NK-92 treated with Interleukin-12 subunit alpha and Interleukin-12 subunit beta, amount 100 ng/mL, for 24 hours (cell line): ENCODE measurements around the gene PPP1R10.

Experiments used
- DNase-seq: peaks from one replicate; lab custom pipeline; 2025; lab: John Stamatoyannopoulos, UW

Gene PPP1R10

GRCh38 chr6:30598912-30599624 is 18.0 kb downstream of the PPP1R10 start:
- no peak for DNase-seq

- peak; percentile 49 for DNase-seq
Measured at GRCh38 chr6:30597315-30598144, 19.5 kb downstream of the PPP1R10 start.

GRCh38 chr6:30592287-30592686 is 24.8 kb downstream of the PPP1R10 start:
- no peak for DNase-seq

GRCh38 chr6:30591008-30591407 is 26.0 kb downstream of the PPP1R10 start:
- no peak for DNase-seq

GRCh38 chr6:30590509-30590908 is 26.5 kb downstream of the PPP1R10 start:
- DNase-seq, result no peak

GRCh38 chr6:30589754-30590358 is 27.2 kb downstream of the PPP1R10 start:
- no peak for DNase-seq

- no peak for DNase-seq
Measured at GRCh38 chr6:30583921-30584320, 33.1 kb downstream of the PPP1R10 start.

- DNase-seq, result no peak
Measured at GRCh38 chr6:30578051-30578450, 39.0 kb downstream of the PPP1R10 start.

- no peak for DNase-seq
Measured at GRCh38 chr6:30573113-30573512, 43.9 kb downstream of the PPP1R10 start.

GRCh38 chr6:30572148-30572547 is 44.9 kb downstream of the PPP1R10 start:
- DNase-seq, result no peak

GRCh38 chr6:30571762-30572082 is 45.3 kb downstream of the PPP1R10 start:
- no peak for DNase-seq

GRCh38 chr6:30571075-30571761 is 45.8 kb downstream of the PPP1R10 start, which contains the start of gene ABCF1:
Gene ABCF1, plus strand, starts transcription at chr6:30571442. Its CDS starts 46 bp downstream, at chr6:30571488.
- peak; percentile 98 for DNase-seq

- DNase-seq, result no peak
Measured at GRCh38 chr6:30570740-30571074, 46.3 kb downstream of the PPP1R10 start.

GRCh38 chr6:30570263-30570662 is 46.8 kb downstream of the PPP1R10 start:
- no peak for DNase-seq

GRCh38 chr6:30568245-30568644 is 48.8 kb downstream of the PPP1R10 start:
- peak; percentile 49 for DNase-seq

GRCh38 chr6:30565772-30566171 is 51.3 kb downstream of the PPP1R10 start:
- DNase-seq, result no peak

GRCh38 chr6:30564114-30564513 is 52.9 kb downstream of the PPP1R10 start:
- DNase-seq, result no peak

GRCh38 chr6:30562470-30563425 is 54.3 kb downstream of the PPP1R10 start:
- no peak for DNase-seq

- no peak for DNase-seq
Measured at GRCh38 chr6:30560930-30561329, 56.1 kb downstream of the PPP1R10 start.

GRCh38 chr6:30557683-30557981 is 59.4 kb downstream of the PPP1R10 start:
- DNase-seq, result no peak

- DNase-seq, result peak; percentile 89
Measured at GRCh38 chr6:30556906-30557682, 59.9 kb downstream of the PPP1R10 start, which contains the start of gene PRR3. Gene PRR3, plus strand, starts transcription at chr6:30557295. Its CDS starts 50 bp downstream, at chr6:30557345.
